HG03196 (cell line): ENCODE results near the gene RAI1.
A peak's percentile ranks its signal among the peaks of the same experiment; 100 is the strongest.

Experiments used
- ATAC-seq: cut with Tn5 transposase; IDR thresholded peaks from one replicate; pipeline ENCODE4 v1.9.1; 2021; ENCODE audit not compliant: unreplicated experiment

RAI1 gene

DNA sequence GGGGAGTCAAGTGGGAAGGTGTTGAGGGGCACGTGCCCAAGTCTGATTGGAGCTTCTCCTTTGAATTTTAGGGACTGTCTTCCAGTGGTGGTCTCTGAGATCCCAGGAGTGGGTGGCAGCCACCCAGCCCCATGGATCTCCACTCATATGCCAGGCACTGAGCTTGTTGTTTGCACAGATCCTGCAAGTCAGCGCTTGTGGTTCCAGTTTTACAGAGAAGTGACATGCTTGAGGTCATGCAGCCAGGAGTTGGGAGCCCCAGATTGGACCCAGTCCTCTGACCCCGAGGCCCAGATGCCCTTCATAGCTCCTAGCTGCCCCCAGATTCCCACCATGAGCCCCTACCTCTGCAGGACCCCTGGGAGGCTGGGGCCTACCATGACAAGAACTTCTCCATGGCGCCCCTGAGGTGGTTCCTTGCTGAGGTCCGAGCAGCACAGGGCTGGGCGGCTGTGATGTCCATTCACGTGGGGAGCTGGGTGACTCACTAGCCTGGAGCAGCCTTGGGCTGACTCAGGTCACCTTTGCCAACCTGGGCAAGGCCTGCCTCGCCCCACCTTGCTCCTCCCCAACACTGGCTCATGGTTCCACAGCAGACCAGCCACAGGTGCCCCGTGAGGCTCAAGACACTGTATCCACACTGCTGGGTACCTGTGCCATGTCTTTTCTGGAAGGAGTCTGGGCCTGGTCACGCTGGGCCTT lies 47.4 kb downstream of the RAI1 start:
- no peak for ATAC-seq

DNA sequence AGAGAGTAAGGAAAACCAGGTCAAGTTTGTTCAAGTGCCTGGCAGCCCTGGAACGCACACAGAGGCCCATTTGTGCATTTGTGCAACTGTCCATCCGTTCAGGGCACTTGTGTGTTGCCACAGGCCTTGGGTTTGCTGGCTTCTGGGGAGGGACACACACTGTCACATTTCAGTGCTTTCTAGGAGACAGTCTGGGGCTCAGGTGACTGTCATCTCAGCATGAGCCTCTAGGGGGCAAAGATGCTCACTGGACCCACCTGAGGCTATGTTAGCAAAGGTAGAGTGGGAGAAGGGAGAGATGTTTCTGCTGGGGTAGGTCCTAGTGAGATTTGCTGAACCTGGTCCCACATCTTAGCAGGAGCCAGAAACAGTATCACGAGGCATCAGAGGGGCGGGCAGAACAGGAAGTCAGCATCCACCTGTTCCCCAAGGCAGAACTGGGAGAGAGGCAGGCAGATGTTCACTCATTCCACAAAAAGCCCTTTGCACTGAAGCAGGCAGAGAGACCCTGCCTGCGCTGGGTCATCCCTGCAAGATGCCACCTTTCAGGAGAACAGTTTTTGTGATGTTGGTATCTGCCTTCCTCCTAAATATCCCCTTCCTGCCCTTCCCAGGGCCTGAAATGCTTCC lies 48.5 kb downstream of the RAI1 start:
- peak; percentile 38 for ATAC-seq

DNA sequence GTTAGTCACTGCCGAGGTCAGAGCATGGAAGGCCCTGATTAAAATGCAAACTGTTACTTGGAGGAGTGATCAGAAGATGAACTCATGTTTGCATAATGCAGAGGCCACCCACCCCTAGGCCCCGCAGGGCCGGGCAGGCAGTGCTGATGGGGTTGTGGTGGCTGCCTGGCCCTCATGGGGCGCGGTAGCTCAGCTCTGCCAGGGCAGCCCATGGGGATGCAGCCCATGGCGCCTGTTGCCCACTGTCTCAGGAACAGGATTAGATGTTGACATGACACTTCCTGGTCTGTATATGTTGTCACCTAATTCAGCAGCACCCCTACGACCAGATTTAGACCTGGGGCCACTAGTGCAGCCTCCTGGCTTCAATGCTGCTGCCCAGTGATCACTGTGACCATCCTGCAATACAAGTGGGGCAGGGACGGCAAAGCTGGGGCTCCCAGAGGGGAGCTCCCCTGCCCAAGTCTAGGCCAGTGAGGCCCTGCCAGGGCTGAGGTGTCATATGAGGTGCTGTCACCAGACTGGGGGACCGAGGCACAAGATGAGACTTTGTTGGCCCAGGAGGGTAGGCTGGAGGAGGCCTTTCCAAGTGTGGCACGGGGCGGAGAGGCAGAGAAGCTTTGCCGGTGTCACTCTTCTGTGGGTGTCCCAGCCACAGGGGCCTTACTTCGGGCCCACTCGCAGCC lies 49.1 kb downstream of the RAI1 start:
- ATAC-seq: no peak

DNA sequence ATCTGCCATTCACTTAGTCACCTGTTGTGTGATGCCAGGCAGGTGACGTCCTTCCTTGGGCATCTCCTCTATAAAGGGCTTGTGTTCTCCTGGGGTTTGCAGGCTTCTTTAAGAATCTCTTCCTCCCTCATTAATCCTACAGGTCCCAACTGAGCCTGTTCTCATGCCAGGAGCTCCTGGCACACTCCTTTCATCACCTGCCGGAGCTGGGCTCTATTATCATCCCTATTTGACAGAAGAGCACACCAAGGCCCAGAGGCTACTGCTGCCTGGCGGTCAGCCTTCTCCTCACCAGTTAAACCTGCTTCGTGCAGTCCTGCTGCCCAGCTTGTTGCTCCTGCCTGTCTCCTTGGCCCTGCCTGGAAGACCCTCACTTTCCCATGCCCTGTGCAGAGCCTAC lies 51.2 kb downstream of the RAI1 start:
- no peak for ATAC-seq

DNA sequence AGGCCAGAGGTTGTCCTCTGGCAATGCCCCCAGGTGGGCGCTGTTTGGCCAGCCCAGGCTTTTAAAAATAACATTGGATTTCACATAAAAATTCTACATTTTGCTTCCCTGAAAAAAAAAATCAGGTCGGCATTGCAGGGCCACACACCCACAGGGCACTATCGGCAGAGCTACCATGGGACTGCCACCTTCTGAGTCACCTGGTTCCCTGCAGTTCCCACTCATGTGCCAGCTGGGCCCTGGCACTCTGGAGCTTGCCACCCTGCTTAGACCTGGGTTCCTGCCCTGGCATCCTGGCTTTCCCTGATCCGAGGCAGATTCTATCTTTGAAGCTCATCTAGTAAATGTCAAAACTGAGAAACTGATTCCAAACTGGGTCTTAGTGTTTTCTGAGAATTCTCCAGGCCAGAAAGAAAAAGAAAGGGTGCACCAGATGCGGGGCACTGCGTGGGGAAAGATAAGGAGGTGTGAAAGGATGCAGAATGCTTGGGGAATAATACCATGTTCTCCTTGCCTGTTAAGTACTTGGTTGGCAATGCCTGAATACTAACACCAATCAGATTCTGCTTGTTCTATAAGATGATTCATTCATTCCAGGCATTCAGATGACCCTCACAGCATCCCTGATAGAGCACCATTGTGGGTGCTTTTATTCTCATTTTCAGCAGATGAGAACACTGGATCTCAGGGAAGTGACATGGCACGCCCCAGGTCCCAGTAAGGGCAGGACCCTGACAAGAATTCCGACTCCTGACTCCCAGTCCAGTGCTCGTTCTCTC lies 51.8 kb downstream of the RAI1 start:
- no peak for ATAC-seq

DNA sequence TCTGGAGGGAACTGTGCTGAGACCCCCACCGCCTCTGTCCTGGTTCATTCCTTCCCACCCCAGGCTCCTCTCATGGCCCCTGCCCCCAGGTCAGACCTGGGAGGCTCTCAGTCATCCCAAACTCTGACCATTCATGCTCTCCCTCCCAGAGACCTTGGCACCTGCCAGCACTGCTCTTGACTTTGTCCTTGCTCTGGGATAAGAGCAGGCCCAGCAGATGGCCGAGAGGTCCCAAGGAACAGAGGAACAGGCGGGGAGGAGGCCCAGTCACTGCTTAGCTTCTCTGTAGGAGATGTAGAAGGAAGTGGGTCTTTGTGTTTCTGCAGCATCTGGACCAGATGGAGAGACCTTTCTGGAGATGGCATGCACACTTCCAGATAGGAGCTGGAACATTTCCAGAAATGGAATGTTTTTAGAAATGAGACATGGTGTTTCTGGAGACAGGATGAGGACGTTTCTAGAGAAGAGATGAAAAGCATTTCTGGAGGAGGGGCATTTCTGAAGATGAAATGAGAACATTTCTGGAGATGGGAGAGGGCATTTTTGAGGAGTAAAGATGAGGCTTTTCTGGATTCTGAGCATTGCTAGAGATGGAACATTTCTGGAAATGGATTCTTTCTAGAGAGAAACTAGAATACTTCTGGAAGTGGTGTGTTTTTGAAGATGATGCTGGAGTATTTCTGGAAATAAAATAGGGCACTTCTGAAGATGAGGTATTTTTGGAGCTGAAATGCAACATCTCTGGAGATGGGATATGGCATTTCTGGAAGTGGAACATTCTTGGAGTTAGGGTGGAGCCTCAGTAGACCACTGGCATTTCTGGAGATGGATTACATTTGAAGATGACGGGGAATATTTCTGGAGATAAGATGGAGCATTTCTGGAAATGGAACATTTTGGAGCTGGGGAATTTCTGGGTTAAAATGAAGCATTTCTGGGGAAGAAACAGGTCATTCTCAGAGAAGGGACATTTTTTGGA lies 55.2 kb downstream of the RAI1 start:
- no peak for ATAC-seq

DNA sequence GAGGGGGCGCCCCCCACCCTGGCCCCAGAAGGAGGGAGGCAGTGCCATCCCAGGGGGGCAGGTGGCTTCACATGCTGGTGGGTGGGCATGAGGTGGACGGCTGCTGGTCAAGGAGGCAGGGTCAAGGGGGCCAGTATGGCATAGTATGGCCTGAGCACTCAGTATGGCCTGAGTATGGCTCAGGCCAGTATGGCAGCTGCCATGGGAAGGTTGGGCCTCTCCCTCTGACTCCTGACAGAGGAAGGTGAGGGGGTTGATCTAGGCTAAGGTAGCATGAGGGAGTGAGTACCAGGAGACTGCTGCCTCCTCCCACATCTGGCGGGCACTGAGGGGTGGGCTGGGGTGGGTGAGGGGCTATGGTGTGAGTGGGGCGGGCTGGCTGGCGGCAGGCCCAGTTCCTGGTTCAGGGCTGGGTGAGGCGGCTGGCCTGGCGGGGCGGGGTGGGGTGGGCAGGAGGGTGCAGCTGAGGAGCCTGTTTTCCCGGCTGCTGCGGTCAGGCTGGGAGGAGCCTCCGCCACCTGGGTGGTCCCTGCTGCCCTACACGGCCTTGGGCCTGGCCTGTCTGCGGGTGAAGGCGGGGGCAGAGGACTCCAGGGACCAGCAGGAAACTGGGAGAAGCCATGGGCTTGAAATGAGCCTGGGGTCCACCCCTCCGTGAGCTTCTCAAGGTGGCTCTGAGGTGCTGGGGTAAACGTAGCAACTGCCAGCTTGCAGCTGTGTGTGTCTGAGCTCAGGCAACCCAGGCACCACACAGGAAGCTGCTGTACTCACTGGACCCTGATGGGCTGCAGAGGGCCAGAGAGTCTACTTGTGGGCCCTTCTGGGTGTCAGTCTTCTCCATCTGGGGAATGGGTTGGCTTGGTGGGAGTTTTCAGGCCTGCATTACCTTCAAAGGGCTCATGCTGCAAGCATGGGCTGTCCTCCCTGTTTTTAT lies 57.0 kb downstream of the RAI1 start:
- no peak for ATAC-seq

DNA sequence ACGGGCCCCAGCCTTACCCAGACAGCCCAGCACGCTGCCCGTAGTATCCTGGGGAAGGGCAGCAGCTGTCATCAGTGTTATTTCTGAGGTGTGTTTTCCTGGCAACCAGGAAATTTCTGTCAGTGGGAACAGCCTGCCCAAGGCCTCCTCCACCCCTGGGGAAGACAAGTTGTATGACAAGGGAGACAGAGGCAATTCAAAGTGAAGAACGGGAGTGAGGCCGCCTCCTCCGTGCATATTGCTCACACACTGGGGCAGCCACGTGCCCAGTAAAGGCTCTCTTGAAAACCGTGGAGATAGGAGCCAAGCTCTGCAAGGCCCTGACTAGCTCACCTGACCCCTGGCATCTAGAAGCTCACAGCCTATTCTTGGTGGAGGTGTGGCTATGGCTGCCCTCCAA lies 57.6 kb downstream of the RAI1 start:
- no peak for ATAC-seq

DNA sequence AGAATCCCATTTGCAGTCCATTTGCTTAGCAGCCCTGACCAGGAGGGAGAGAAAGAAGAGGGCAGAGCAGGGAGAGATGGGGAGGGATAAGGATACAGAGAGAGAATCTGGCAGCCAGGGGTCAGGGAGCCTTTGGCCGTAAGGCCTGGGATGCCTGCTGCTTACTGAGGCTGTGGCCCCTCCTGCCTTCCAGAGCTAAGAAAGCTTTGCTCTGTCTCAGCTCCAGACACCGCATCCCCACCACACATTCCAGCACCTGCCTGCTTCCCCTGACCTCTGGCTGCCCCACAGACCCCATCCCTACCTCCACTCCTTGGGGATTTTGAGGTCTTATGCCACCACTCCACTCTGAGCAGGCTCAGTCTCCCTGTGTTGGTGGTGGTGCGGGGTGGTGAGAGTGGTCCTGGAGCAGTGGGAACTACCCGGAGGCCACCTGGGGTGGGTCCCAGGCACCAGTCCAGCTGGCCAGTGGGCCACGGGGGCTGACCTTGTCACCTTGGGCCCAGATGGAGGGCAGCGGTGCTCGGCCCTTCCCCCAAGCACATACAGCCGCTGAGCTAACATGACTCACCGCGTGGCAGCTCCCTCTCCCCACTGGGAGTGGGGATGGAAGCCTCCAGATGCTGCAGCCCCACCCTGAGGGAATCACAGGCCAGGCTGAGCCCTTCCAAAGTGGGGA lies 58.3 kb downstream of the RAI1 start:
- ATAC-seq: no peak

DNA sequence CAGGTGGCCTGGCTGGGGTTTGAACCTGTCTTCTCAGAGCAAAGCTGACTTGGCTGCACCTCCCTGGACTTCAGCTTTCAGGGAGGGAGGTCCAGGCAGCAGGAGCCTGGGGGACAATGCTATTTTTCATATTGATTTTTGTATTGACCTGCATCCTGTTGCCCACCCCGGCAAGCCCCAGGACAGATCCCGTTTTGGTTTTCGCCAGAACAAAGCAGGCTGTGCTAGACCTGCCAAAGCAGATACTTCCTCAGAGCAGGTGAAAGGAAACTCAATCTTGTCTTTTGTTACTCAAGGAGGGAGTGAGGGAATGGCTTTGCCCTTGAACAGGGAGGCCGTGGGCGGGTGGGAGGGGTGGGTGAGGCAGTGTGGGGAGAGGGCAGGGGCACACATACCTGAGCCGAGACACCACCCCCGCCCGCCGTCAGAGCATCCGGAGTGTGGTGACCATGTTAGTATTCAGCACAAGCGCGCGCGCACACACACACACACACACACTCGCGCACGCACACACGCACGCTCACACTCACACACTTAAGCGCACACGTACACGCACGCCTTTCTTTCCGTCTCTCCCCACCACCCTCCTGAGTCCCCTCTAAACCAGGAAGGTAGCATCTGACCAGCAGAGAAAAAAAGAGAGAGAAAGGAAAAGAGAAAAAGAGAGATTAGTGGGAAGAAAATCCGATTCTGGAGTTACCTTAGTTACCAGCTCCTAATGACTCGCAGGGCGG lies 59.5 kb downstream of the RAI1 start:
- ATAC-seq: no peak

DNA sequence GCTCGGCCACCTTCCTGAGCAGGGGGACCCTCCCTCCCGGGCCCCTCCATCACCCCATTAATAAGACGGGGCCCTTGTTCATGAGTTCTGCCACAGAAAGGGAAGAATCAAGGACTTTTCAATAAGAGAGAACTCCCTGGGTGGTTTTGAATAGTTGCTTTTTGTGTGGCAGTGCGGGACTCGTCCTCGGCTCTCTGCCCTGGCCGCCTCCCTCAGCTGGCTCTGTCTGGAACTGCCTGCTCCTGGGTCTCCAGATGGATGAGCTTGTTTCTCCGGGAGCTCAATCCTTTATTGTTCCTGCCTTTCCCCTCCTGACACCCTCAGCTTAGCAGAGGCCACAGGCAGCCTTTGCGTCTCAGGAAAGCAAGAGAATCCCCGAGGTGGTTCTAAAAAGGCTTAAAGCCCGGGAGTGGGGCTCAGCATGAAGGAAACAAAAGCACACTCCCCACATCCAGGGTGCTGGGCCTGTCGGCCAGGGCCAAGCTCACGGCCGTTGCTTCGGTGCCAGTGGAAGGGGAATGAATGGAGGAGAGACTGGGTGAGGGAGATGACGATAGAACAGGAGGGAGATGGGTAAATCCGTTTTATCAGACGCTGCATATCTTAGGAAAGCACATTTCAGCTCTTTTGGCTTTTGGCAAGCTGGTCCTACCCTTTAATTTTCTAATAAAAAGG lies 60.2 kb downstream of the RAI1 start:
- ATAC-seq: no peak

DNA sequence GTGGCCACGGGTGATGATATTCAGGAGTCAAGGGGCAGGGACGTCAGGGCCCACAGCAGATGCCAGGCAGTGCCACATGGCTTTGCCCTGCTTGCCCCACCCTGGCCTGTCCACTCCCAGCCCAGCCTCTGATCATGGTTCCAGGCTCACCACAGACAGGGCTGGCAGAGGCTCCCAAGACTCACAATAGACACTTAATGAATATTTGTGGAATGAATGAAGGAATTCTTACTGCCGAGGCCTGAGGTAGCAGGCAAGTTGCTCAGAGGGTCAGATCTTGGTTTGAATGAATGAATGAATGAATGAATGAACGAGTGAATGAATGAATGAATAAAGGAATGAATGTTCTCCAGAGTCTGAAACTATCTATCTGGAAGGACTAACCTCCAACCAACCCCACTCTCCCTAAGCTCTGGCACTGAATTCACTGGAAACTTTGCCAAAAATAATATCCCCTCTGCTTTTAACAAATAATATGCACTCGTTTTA lies 60.9 kb downstream of the RAI1 start:
- ATAC-seq: no peak

DNA sequence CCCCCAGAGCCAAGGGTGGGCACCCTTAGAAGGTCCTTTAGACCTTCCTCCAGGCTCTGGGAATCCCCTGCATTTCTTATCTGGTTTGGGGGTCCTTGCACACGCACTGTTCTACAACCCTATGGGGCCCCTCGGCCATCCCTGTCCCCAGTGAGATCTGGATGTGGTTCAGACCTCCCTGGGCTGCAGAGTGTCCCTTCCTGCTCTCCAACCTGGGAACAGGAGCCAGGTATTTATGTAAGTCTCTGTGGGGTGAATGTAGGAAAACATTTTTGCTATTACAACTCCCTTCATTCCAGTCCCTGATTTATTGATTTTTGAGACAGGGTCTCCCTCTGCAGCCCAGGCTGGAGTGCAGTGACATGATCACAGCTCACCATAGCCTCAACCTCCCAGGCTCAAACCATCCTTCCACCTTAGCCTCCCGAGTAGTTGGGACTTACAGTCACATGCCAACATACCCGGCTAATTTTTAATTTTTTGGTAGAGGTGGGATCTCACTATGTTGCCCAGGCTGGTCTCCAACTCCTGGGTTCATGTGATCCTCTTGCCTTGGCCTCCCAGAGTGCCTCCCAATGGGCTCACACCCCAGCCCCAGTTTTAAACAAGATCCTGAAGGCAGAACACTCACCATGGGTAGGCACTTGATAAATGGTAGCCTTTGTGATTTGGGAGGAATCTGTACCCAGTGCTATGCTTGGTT lies 61.6 kb downstream of the RAI1 start:
- ATAC-seq: no peak

DNA sequence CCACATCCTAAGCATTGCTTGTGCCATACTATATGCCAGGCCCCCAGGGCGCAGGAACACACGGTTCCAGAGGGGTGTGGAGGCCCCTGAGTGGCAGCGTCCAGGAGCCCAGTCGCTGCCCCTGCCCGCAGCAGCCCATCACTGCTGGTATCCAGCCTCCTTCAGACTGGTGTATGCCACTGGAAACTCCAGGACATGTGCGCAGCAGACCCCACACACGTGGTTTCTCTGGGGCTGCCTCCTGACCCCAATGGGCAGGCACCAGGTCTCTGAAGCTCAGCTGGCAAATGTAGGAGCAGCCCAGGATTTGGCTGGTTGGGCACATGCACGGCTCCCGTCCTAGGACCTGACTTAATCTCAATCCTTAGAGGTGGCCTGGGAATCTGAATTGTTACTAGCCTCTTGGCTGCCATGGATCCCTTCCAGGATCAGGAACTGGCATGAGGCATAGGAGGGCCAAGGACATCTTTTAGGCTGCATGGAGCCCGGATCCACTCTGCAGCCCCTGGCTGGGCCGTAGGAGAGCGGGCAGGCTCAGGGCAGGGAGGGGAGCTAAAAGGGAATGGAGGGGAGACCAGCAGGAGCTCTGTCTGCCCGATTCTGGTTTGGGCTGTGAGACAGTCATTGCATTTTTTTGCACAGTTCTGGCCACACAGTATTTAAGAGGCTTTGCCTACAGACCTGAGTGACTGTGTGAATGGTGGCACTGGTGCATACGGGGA lies 62.3 kb downstream of the RAI1 start:
- no peak for ATAC-seq

DNA sequence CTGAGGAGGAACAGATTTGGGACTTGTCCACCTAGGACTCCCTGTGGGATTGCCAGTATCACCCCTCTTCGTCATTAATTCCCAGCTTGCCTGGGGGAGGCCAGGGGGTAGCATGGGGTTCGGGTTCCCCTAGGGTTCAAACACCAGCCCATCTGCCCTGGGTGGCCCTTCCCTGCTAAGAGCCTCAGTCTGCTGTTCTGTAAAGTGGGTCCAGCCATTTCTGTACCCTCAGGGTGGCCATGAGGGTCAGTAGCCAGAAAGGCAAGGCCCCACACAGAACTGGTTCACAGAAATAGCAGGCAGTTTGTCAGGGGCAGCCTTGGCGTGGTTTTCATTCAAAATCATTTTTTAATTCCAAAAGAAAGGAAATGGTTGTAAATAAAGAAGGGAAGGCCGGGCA lies 62.9 kb downstream of the RAI1 start:
- ATAC-seq: no peak
